Astrocyte of the hippocampus (primary cell): ENCODE data around the gene ARHGAP6.
"Not testable (repeated sequence)": the region's sequence is repeated elsewhere in the genome, so short reads cannot be mapped to it uniquely, and the experiment has no call there.

ENCODE experiments used
- DNase-seq: peaks from one replicate; pipeline ENCODE4 v3.0.0; 2011; ENCODE audit warnings: low read depth, low spot score

Gene ARHGAP6

GRCh38 chrX:11641349-11642065 lies 24.2 kb downstream of the ARHGAP6 start:
- DNase-seq: no peak

- DNase-seq: no peak
Observed at GRCh38 chrX:11640089-11640488, 25.6 kb downstream of the ARHGAP6 start.

- DNase-seq: no peak
Observed at GRCh38 chrX:11632732-11633131, 33.0 kb downstream of the ARHGAP6 start.

- DNase-seq: peak; percentile 79
Observed at GRCh38 chrX:11629593-11630211, 36.0 kb downstream of the ARHGAP6 start.

- DNase-seq: no peak
Observed at GRCh38 chrX:11628399-11628798, 37.3 kb downstream of the ARHGAP6 start.

- no peak for DNase-seq
Observed at GRCh38 chrX:11626351-11626750, 39.4 kb downstream of the ARHGAP6 start.

- no peak for DNase-seq
Observed at GRCh38 chrX:11619441-11619840, 46.3 kb downstream of the ARHGAP6 start.

GRCh38 chrX:11614253-11614652 lies 51.5 kb downstream of the ARHGAP6 start:
- not testable (repeated sequence) for DNase-seq

- DNase-seq: no peak
Observed at GRCh38 chrX:11611965-11612364, 53.8 kb downstream of the ARHGAP6 start.

GRCh38 chrX:11611161-11611560 lies 54.6 kb downstream of the ARHGAP6 start:
- DNase-seq: no peak

- no peak for DNase-seq
Observed at GRCh38 chrX:11609109-11609508, 56.6 kb downstream of the ARHGAP6 start.

- no peak for DNase-seq
Observed at GRCh38 chrX:11606408-11606807, 59.3 kb downstream of the ARHGAP6 start.

GRCh38 chrX:11600578-11600977 lies 65.1 kb downstream of the ARHGAP6 start:
- DNase-seq: no peak

GRCh38 chrX:11597479-11597878 lies 68.2 kb downstream of the ARHGAP6 start:
- DNase-seq: no peak

- no peak for DNase-seq
Observed at GRCh38 chrX:11591723-11592346, 73.9 kb downstream of the ARHGAP6 start.

- no peak for DNase-seq
Observed at GRCh38 chrX:11589641-11590040, 76.1 kb downstream of the ARHGAP6 start.

GRCh38 chrX:11588097-11588496 lies 77.6 kb downstream of the ARHGAP6 start:
- no peak for DNase-seq

- no peak for DNase-seq
Observed at GRCh38 chrX:11585174-11585573, 80.5 kb downstream of the ARHGAP6 start.

GRCh38 chrX:11580789-11581188 lies 84.9 kb downstream of the ARHGAP6 start:
- no peak for DNase-seq

GRCh38 chrX:11579636-11580600 lies 85.8 kb downstream of the ARHGAP6 start:
- DNase-seq: no peak

- DNase-seq: not testable (repeated sequence)
Observed at GRCh38 chrX:11578301-11578700, 87.4 kb downstream of the ARHGAP6 start.

GRCh38 chrX:11577603-11578002 lies 88.1 kb downstream of the ARHGAP6 start:
- DNase-seq: no peak
